ENCODE results near the gene KLHL6. TPM values are rescaled to one million over a fixed set of nuclear protein-coding genes. Genes with fewer than 3 reads are reported as not detected.
A peak's percentile ranks its signal among the peaks of the same experiment; 100 is the strongest.
"Not testable (repeated sequence)": the region's sequence is repeated elsewhere in the genome, so short reads cannot be mapped to it uniquely, and the experiment has no call there.

Gene KLHL6
- total and polyA plus RNA-seq, 4 experiments from 2014 or later, result 8.4 to 56.1 (median 39.5) TPM

- H3K4me3 Mint-ChIP-seq; H3K27me3 Mint-ChIP-seq; H3K27ac ChIP-seq (ENCODE audit: low read depth, low read length); H3K27me3 ChIP-seq (ENCODE audit: insufficient read depth, low read length); H3K9me3 ChIP-seq (ENCODE audit: control insufficient read depth in 1 of 2, low read length in 2 of 2); intact Hi-C loops (cut with micrococcal nuclease); DNase-seq; H3K9me3 Mint-ChIP-seq; H3K36me3 ChIP-seq (ENCODE audit: insufficient read depth, low read length); POLR2A ChIA-PET (ENCODE audit: partially characterized antibody); H3K4me3 ChIP-seq (ENCODE audit: low read length in 2 of 2); CTCF ChIA-PET (ENCODE audit: partially characterized antibody): not testable (repeated sequence)
- H3K27ac Mint-ChIP-seq, result peak overlapping the region; percentile 17 to 69 (median 43)
- H3K36me3 Mint-ChIP-seq, result peaks cover 44 to 59% of the 10 kb centered on the region in 2 donors
- H3K4me1 Mint-ChIP-seq, result peaks cover 41 to 67% (median 48%) of the 10 kb centered on the region in 4 donors
- peaks cover 41% of the 10 kb centered on the region for H3K4me1 ChIP-seq (ENCODE audit: insufficient read depth, low read length)
Observed at GRCh38 chr3:183520295-183520694, 35.2 kb downstream of the KLHL6 start.

- peaks cover 43 to 67% (median 51%) of the 10 kb centered on the region in 4 donors for H3K4me1 Mint-ChIP-seq
- no peak for DNase-seq
- H3K27ac ChIP-seq (ENCODE audit: low read depth, low read length), result no peak overlapping the region
- CTCF ChIA-PET (ENCODE audit: partially characterized antibody), result interaction anchor here (0.7 kb wide), 1 partner anchor 28 kb away, joined by 3 read pairs; no protein-coding TSS in a partner anchor
- no peaks in the 10 kb centered on the region for H3K27me3 ChIP-seq (ENCODE audit: insufficient read depth, low read length)
- H3K36me3 Mint-ChIP-seq, result peaks cover 42 to 57% of the 10 kb centered on the region in 2 donors
- H3K4me1 ChIP-seq (ENCODE audit: insufficient read depth, low read length), result peaks cover 45% of the 10 kb centered on the region
- intact Hi-C loops (cut with micrococcal nuclease), result no loop called here
- no peaks in the 10 kb centered on the region for H3K27me3 Mint-ChIP-seq
- no peak overlapping the region for H3K4me3 Mint-ChIP-seq
- H3K4me3 ChIP-seq (ENCODE audit: low read length in 2 of 2), result no peak overlapping the region
- POLR2A ChIA-PET (ENCODE audit: partially characterized antibody), result no interaction called here
- no peaks in the 10 kb centered on the region for H3K9me3 ChIP-seq (ENCODE audit: control insufficient read depth in 1 of 2, low read length in 2 of 2)
- H3K36me3 ChIP-seq (ENCODE audit: insufficient read depth, low read length), result no peaks in the 10 kb centered on the region
- H3K9me3 Mint-ChIP-seq, result no peaks in the 10 kb centered on the region
- H3K27ac Mint-ChIP-seq, result peak overlapping the region in 6 of 7 donors; percentile 17 to 69 (median 44)
Observed at GRCh38 chr3:183519891-183520290, 35.6 kb downstream of the KLHL6 start.

GRCh38 chr3:183518491-183519251, 36.8 kb downstream of the KLHL6 start:
- Histone ChIP-seq H3K27me3 (ENCODE audit: insufficient read depth, low read length) (no peaks in the 10 kb centered on the region), H3K9me3 (ENCODE audit: control insufficient read depth in 1 of 2, low read length in 2 of 2) (no peaks in the 10 kb centered on the region), H3K4me3 (ENCODE audit: low read length in 2 of 2) (no peak overlapping the region), H3K27ac (ENCODE audit: low read depth, low read length) (no peak overlapping the region), H3K4me1 (ENCODE audit: insufficient read depth, low read length) (peaks cover 54% of the 10 kb centered on the region), H3K36me3 (ENCODE audit: insufficient read depth, low read length) (no peaks in the 10 kb centered on the region)
- ChIA-PET CTCF (ENCODE audit: partially characterized antibody) (interaction anchor here (0.6 to 1.2 kb wide), 2 partner anchors 51 to 73 kb away, joined by 3 to 5 read pairs; no protein-coding TSS in a partner anchor), POLR2A (ENCODE audit: partially characterized antibody) (no interaction called here)
- Mint-ChIP-seq H3K27me3 (no peaks in the 10 kb centered on the region), H3K9me3 (no peaks in the 10 kb centered on the region), H3K27ac (peak overlapping the region; percentile 60 to 90 (median 74)), H3K4me3 (peak overlapping the region in 4 of 8 donors; percentile 17 to 62 (median 38)), H3K36me3 (peaks cover 42 to 52% of the 10 kb centered on the region in 2 donors), H3K4me1 (peaks cover 50 to 75% (median 59%) of the 10 kb centered on the region in 4 donors)
- intact Hi-C loops (cut with micrococcal nuclease), result no loop called here
- DNase-seq, result no peak

GRCh38 chr3:183517607-183518006, 37.9 kb downstream of the KLHL6 start:
- Mint-ChIP-seq H3K9me3 (no peaks in the 10 kb centered on the region), H3K36me3 (peaks cover 34 to 51% of the 10 kb centered on the region in 2 donors), H3K27ac (peak overlapping the region; percentile 74 to 91 (median 78)), H3K4me3 (peak overlapping the region in 4 of 8 donors; percentile 5 to 62 (median 40)), H3K27me3 (no peaks in the 10 kb centered on the region), H3K4me1 (peaks cover 55 to 78% (median 68%) of the 10 kb centered on the region in 4 donors)
- Histone ChIP-seq H3K27ac (ENCODE audit: low read depth, low read length) (no peak overlapping the region), H3K27me3 (ENCODE audit: insufficient read depth, low read length) (no peaks in the 10 kb centered on the region), H3K9me3 (ENCODE audit: control insufficient read depth in 1 of 2, low read length in 2 of 2) (no peaks in the 10 kb centered on the region), H3K36me3 (ENCODE audit: insufficient read depth, low read length) (no peaks in the 10 kb centered on the region), H3K4me3 (ENCODE audit: low read length in 2 of 2) (no peak overlapping the region), H3K4me1 (ENCODE audit: insufficient read depth, low read length) (peaks cover 63% of the 10 kb centered on the region)
- DNase-seq, result no peak
- CTCF ChIA-PET (ENCODE audit: partially characterized antibody), result no interaction called here
- intact Hi-C loops (cut with micrococcal nuclease), result no loop called here
- POLR2A ChIA-PET (ENCODE audit: partially characterized antibody), result no interaction called here

- no peaks in the 10 kb centered on the region for H3K27me3 ChIP-seq (ENCODE audit: insufficient read depth, low read length)
- Mint-ChIP-seq H3K4me1 (peaks cover 58 to 80% (median 71%) of the 10 kb centered on the region in 4 donors), H3K27me3 (no peaks in the 10 kb centered on the region), H3K27ac (peak overlapping the region; percentile 90 to 95 (median 92)), H3K9me3 (no peaks in the 10 kb centered on the region), H3K4me3 (peak overlapping the region; percentile 7 to 70 (median 57)), H3K36me3 (peaks cover 36 to 44% of the 10 kb centered on the region in 2 donors)
- CTCF ChIA-PET (ENCODE audit: partially characterized antibody), result interaction anchor here (0.7 to 1.9 kb wide), 9 partner anchors 10 to 119 kb away, joined by 3 to 8 read pairs (median 3); partner anchors contain the start of gene KLHL24
- peaks cover 66% of the 10 kb centered on the region for H3K4me1 ChIP-seq (ENCODE audit: insufficient read depth, low read length)
- H3K27ac ChIP-seq (ENCODE audit: low read depth, low read length), result peak overlapping the region; percentile 42
- no peak overlapping the region for H3K4me3 ChIP-seq (ENCODE audit: low read length in 2 of 2)
- intact Hi-C loops (cut with micrococcal nuclease), result loop anchor here (1.0 kb wide), 3 partner anchors 39 to 119 kb away; partner anchors contain the start of genes KLHL24 and KLHL6
- no peaks in the 10 kb centered on the region for H3K9me3 ChIP-seq (ENCODE audit: control insufficient read depth in 1 of 2, low read length in 2 of 2)
- no peaks in the 10 kb centered on the region for H3K36me3 ChIP-seq (ENCODE audit: insufficient read depth, low read length)
- DNase-seq, result peak; percentile 64 to 91 (median 68)
- POLR2A ChIA-PET (ENCODE audit: partially characterized antibody), result interaction anchor here (0.9 to 2.2 kb wide), 10 partner anchors 11 to 181 kb away, joined by 3 to 13 read pairs (median 5); partner anchors contain the start of genes KLHL24, KLHL6 and YEATS2
Observed at GRCh38 chr3:183515968-183516851, 39.3 kb downstream of the KLHL6 start.

GRCh38 chr3:183514021-183514420, 41.5 kb downstream of the KLHL6 start:
- Mint-ChIP-seq H3K27ac (peak overlapping the region; percentile 71 to 96 (median 90)), H3K4me1 (peaks cover 52 to 65% (median 59%) of the 10 kb centered on the region in 4 donors), H3K36me3 (peaks cover 31 to 34% of the 10 kb centered on the region in 2 donors), H3K4me3 (peak overlapping the region in 6 of 8 donors; percentile 15 to 73 (median 40)), H3K9me3 (no peaks in the 10 kb centered on the region), H3K27me3 (no peaks in the 10 kb centered on the region)
- H3K36me3 ChIP-seq (ENCODE audit: insufficient read depth, low read length), result no peaks in the 10 kb centered on the region
- H3K4me1 ChIP-seq (ENCODE audit: insufficient read depth, low read length), result peaks cover 63% of the 10 kb centered on the region
- H3K27ac ChIP-seq (ENCODE audit: low read depth, low read length), result no peak overlapping the region
- H3K27me3 ChIP-seq (ENCODE audit: insufficient read depth, low read length), result no peaks in the 10 kb centered on the region
- ChIA-PET CTCF (ENCODE audit: partially characterized antibody) (interaction anchor here (0.9 to 1.1 kb wide), 2 partner anchors 75 to 77 kb away, joined by 3 read pairs; no protein-coding TSS in a partner anchor), POLR2A (ENCODE audit: partially characterized antibody) (interaction anchor here (1.1 to 1.5 kb wide), 4 partner anchors 16 to 123 kb away, joined by 3 to 5 read pairs (median 3); partner anchors contain the start of genes KLHL6 and MCF2L2)
- DNase-seq, result no peak
- H3K9me3 ChIP-seq (ENCODE audit: control insufficient read depth in 1 of 2, low read length in 2 of 2), result no peaks in the 10 kb centered on the region
- intact Hi-C loops (cut with micrococcal nuclease), result no loop called here
- H3K4me3 ChIP-seq (ENCODE audit: low read length in 2 of 2), result no peak overlapping the region
